PC-3 (cell line): Measurements from ENCODE around the gene ARL4A.

Experiments used
- CTCF ChIP-seq: fragments of 300-600 bp; sonication (generic); conservative IDR thresholded peaks from 2 replicates; pipeline ENCODE4 v1.5.1; 2017; ENCODE audit warnings: antibody characterized with exemption, low read depth, mild to moderate bottlenecking, low read length
- EZH2 ChIP-seq: fragments of 300-600 bp; sonication (generic); IDR thresholded peaks from one replicate; pipeline ENCODE4 v1.6.1; 2017; ENCODE audit warnings: antibody characterized with exemption, mild to moderate bottlenecking, low read length; ENCODE audit not compliant: unreplicated experiment
- EZH2phosphoT487 ChIP-seq: fragments of 300-600 bp; sonication (generic); IDR thresholded peaks from 2 replicates; pipeline ENCODE4 v1.6.1; 2018; ENCODE audit warnings: mild to moderate bottlenecking, antibody characterized with exemption, low read length, borderline replicate concordance

GRCh38 chr7:12703881-12704280 is 16.4 kb downstream of the ARL4A start:
- TF ChIP-seq CTCF (no peak), EZH2 (no peak), EZH2phosphoT487 (no peak)
